H1 (cell line): ENCODE measurements around the gene OR5M10. TPM values are rescaled to one million over a fixed set of nuclear protein-coding genes. Genes with fewer than 3 reads are reported as not detected.
"Not testable (repeated sequence)": the region's sequence is repeated elsewhere in the genome, so short reads cannot be mapped to it uniquely, and the experiment has no call there.

Experiments used
- CTCF ChIA-PET: fragments of 300-600 bp; sonication (Branson Sonifier 250); formaldehyde crosslinking; loops from one replicate; lab custom pipeline; 2021; ENCODE audit not compliant: partially characterized antibody; lab: Charles Lee
- POLR2A ChIA-PET: fragments of 300-600 bp; sonication (Branson Sonifier 250); formaldehyde crosslinking; loops from one replicate; lab custom pipeline; 2021; ENCODE audit warnings: inconsistent platforms; ENCODE audit not compliant: partially characterized antibody; lab: Charles Lee
- DNase-seq, 2 experiments: peaks; one replicate each; pipeline versions ENCODE4 v3.0.0 to v3.0.0-alpha.2; 2010 to 2022; ENCODE audit warnings: low spot score in 2 of 2, low read depth in 1 of 2, mixed read lengths in 1 of 2
- FAIRE-seq: peaks from 2 replicates; lab custom pipeline; 2011; peaks lifted over from hg19 to GRCh38; lab: Jason Lieb, UNC
- H2AFZ ChIP-seq: 2 replicates; pipeline ENCODE4 v1.8.1; 2012; ENCODE audit warnings: low read length, inconsistent platforms
- H2AK5ac ChIP-seq: 2 replicates; pipeline ENCODE4 v1.6.1; 2013; ENCODE audit warnings: low read depth, low read length
- H2BK120ac ChIP-seq: replicated peaks from 2 replicates; pipeline ENCODE3; 2013; ENCODE audit warnings: low read depth, low read length, inconsistent platforms
- H2BK12ac ChIP-seq: 2 replicates; pipeline ENCODE4 v1.6.1; 2013; ENCODE audit warnings: low read depth, low read length
- H2BK15ac ChIP-seq: 2 replicates; pipeline ENCODE4 v1.6.1; 2013; ENCODE audit warnings: low read length
- H2BK20ac ChIP-seq: 2 replicates; pipeline ENCODE4 v1.6.1; 2013; ENCODE audit warnings: low read length
- H2BK5ac ChIP-seq: 2 replicates; pipeline ENCODE4 v1.6.1; 2013; ENCODE audit warnings: low read depth, low read length
- H3K14ac ChIP-seq: 2 replicates; pipeline ENCODE4 v1.6.1; 2013; ENCODE audit warnings: inconsistent platforms; ENCODE audit not compliant: insufficient read length
- H3K18ac ChIP-seq: 2 replicates; pipeline ENCODE4 v1.6.1; 2013; ENCODE audit warnings: low read length; ENCODE audit errors: extremely low read depth
- H3K23ac ChIP-seq: 2 replicates; pipeline ENCODE4 v1.6.1; 2013; ENCODE audit warnings: inconsistent platforms; ENCODE audit not compliant: insufficient read length
- H3K23me2 ChIP-seq: 2 replicates; pipeline ENCODE4 v1.6.1; 2013; ENCODE audit warnings: low read depth, low read length
- H3K27ac ChIP-seq: 2 replicates; pipeline ENCODE4 v1.6.1; 2011; ENCODE audit warnings: low read depth, low read length, inconsistent platforms
- H3K27me3 ChIP-seq, 4 experiments: replicated peaks in 1 of 4; 1 replicate in 1 of 4; 2 replicates in 3 of 4; pipeline versions ENCODE4 v1.6.1 to v1.8.1; 2011 to 2013; ENCODE audit warnings: low read length in 3 of 4, mild to moderate bottlenecking in 3 of 4, inconsistent platforms in 2 of 4, mixed read lengths in 2 of 4, moderate library complexity in 1 of 4; ENCODE audit not compliant: control insufficient read depth in 3 of 4, insufficient read depth in 3 of 4; ENCODE audit errors: extremely low read depth in 1 of 4
- H3K36me3 ChIP-seq, 4 experiments: 2 replicates each; pipeline versions ENCODE4 v1.6.1 to v1.8.1; 2011 to 2013; ENCODE audit warnings: mild to moderate bottlenecking in 4 of 4, low read length in 3 of 4, moderate library complexity in 2 of 4, control low read depth in 1 of 4, inconsistent platforms in 1 of 4; ENCODE audit not compliant: insufficient read depth in 4 of 4, control insufficient read depth in 2 of 4
- H3K4ac ChIP-seq: replicated peaks from 2 replicates; pipeline ENCODE3; 2013; ENCODE audit warnings: low read length, low read depth, mixed read lengths, inconsistent platforms; ENCODE audit not compliant: insufficient read length
- H3K4me1 ChIP-seq, 4 experiments: replicated peaks in 1 of 4; 1 replicate in 1 of 4; 2 replicates in 3 of 4; pipeline versions ENCODE4 v1.6.1 to v1.8.1; 2011 to 2013; ENCODE audit warnings: low read length in 3 of 4, inconsistent platforms in 2 of 4, mixed read lengths in 1 of 4; ENCODE audit not compliant: insufficient read depth in 4 of 4, control insufficient read depth in 3 of 4
- H3K4me2 ChIP-seq, 2 experiments: 2 replicates each; pipeline versions ENCODE4 v1.6.1 to v1.8.1; 2011 to 2013; ENCODE audit warnings: low read depth in 2 of 2, low read length in 2 of 2, control low read depth in 1 of 2, inconsistent platforms in 1 of 2, mild to moderate bottlenecking in 1 of 2; ENCODE audit not compliant: insufficient read depth in 1 of 2
- H3K4me3 ChIP-seq, 4 experiments: fragments of 200-600, 300-600 bp in 1 of 4; sonication (generic), shearing (Covaris generic), sonication (Bioruptor Twin) in 1 of 4; 2 replicates each; pipeline versions ENCODE4 v1.5.1 to v1.8.1; 2011 to 2016; ENCODE audit warnings: low read length in 4 of 4, low read depth in 3 of 4, control low read depth in 2 of 4, inconsistent platforms in 2 of 4, mild to moderate bottlenecking in 2 of 4, mixed read lengths in 1 of 4, moderate library complexity in 1 of 4; ENCODE audit not compliant: insufficient read depth in 2 of 4; ENCODE audit errors: extremely low read depth in 1 of 4
- H3K56ac ChIP-seq: replicated peaks from 2 replicates; pipeline ENCODE3; 2013; ENCODE audit warnings: low read depth, mild to moderate bottlenecking, mixed read lengths, low read length, inconsistent platforms; ENCODE audit not compliant: insufficient read length
- H3K79me1 ChIP-seq: 2 replicates; pipeline ENCODE4 v1.6.1; 2013; ENCODE audit warnings: low read depth, low read length, control low read depth
- H3K79me2 ChIP-seq, 2 experiments: 2 replicates each; pipeline versions ENCODE4 v1.6.1 to v1.8.1; 2012 to 2013; ENCODE audit warnings: low read length in 2 of 2, mild to moderate bottlenecking in 2 of 2, inconsistent platforms in 1 of 2; ENCODE audit not compliant: insufficient read depth in 2 of 2, control insufficient read depth in 1 of 2
- H3K9ac ChIP-seq, 4 experiments: replicated peaks in 1 of 4; 1 replicate in 1 of 4; 2 replicates in 3 of 4; pipeline versions ENCODE4 v1.6.1 to v1.8.1; 2011 to 2013; ENCODE audit warnings: low read depth in 3 of 4, low read length in 3 of 4, control low read depth in 2 of 4, mild to moderate bottlenecking in 2 of 4, moderate library complexity in 2 of 4, inconsistent platforms in 1 of 4; ENCODE audit errors: extremely low read depth in 1 of 4
- H3K9me3 ChIP-seq, 2 experiments: 2 replicates each; pipeline versions ENCODE4 v1.6.1 to v1.8.1; 2012 to 2013; ENCODE audit warnings: mild to moderate bottlenecking in 2 of 2, moderate library complexity in 2 of 2, control low read depth in 1 of 2, inconsistent platforms in 1 of 2, low read depth in 1 of 2, low read length in 1 of 2, mixed read lengths in 1 of 2; ENCODE audit not compliant: insufficient read depth in 2 of 2
- H4K20me1 ChIP-seq, 2 experiments: replicated peaks in 1 of 2; 2 replicates each; pipeline versions ENCODE3 to v1.8.1; 2011 to 2013; ENCODE audit warnings: inconsistent platforms in 2 of 2, low read length in 2 of 2, mild to moderate bottlenecking in 1 of 2; ENCODE audit not compliant: insufficient read depth in 2 of 2, control insufficient read depth in 1 of 2
- H4K5ac ChIP-seq: 2 replicates; pipeline ENCODE4 v1.6.1; 2013; ENCODE audit warnings: low read length, low read depth, mixed read lengths, inconsistent platforms; ENCODE audit not compliant: insufficient read length
- H4K8ac ChIP-seq: 2 replicates; pipeline ENCODE4 v1.8.0; 2013; ENCODE audit warnings: mild to moderate bottlenecking, moderate library complexity, low read length, inconsistent platforms; ENCODE audit not compliant: insufficient read depth; ENCODE audit errors: extremely low read depth
- H4K91ac ChIP-seq: replicated peaks from 2 replicates; pipeline ENCODE3; 2013; ENCODE audit warnings: low read length, mixed read lengths, inconsistent platforms; ENCODE audit not compliant: insufficient read length
- WGBS, 2 experiments: shearing (Covaris generic) in 1 of 2; methylation state at CpG; one replicate each; pipeline versions ENCODE4 v1.1.6 to v1.1.7; 2013 to 2015; ENCODE audit warnings: low lambda C conversion rate in 2 of 2, mixed read lengths in 2 of 2, inconsistent platforms in 1 of 2, low coverage in 1 of 2, missing lambda C conversion rate in 1 of 2; ENCODE audit not compliant: insufficient replicate concordance in 2 of 2, insufficient coverage in 1 of 2, insufficient read length in 1 of 2; ENCODE audit errors: extremely low coverage in 1 of 2, missing lambda C conversion rate in 1 of 2; 5-methylcytosine and 5-hydroxymethylcytosine counted together
- polyA plus RNA-seq, 7 experiments: library from polyadenylated mRNA; depleted of rRNA in 3 of 7; stranded (reverse) in 5 of 7; unstranded in 2 of 7; fragments of >200 nt in 5 of 7; fragments of 200-250 nt in 2 of 7; gene quantifications; 1 replicate in 5 of 7; 2 replicates in 1 of 7; 4 replicates in 1 of 7; pipeline versions ENCODE4 v1.2.1 to v1.2.3, GENCODE V29; 2011 to 2013; ENCODE audit warnings: missing spikeins in 2 of 7, mixed read lengths in 2 of 7
- total RNA-seq: library from RNA; stranded (reverse); fragmentation: NEBNext Ultra II Directional; extraction: Animal tissue kit (Norgen Biotek cat#: 25700); gene quantifications from 2 replicates; pipeline ENCODE4 v1.2.1, GENCODE V29; 2021

OR5M10 gene
- total and polyA plus RNA-seq, 2 of the 8 experiments (the other 6 are each of a cell fraction or from before 2014, with no cell fraction given) = not detected

- H2BK20ac ChIP-seq, H3K56ac ChIP-seq, H3K79me2 ChIP-seq, H3K18ac ChIP-seq, H4K20me1 ChIP-seq, H3K79me1 ChIP-seq, H3K27ac ChIP-seq, H4K91ac ChIP-seq, H3K4me1 ChIP-seq, H4K8ac ChIP-seq, POLR2A ChIA-PET, H3K4me3 ChIP-seq, H2BK5ac ChIP-seq, DNase-seq, H3K36me3 ChIP-seq, H2BK120ac ChIP-seq, H4K5ac ChIP-seq, CTCF ChIA-PET, H2AFZ ChIP-seq, H3K4ac ChIP-seq, H3K23me2 ChIP-seq, H2AK5ac ChIP-seq, H3K27me3 ChIP-seq, H3K23ac ChIP-seq, H2BK15ac ChIP-seq, H3K14ac ChIP-seq, H2BK12ac ChIP-seq, FAIRE-seq, H3K4me2 ChIP-seq, H3K9ac ChIP-seq: not testable (repeated sequence)
- H3K9me3 ChIP-seq = peaks cover 8 to 19% of the 10 kb centered on the region in 2 experiments
- WGBS, 2 experiments = 93% methylated on average over 16 of the region's 20 CpGs; no CpG with 5 or more reads in 1 of the 2 experiments
Observed at GRCh38 chr11:56592088-56592717, 14.7 kb upstream of the OR5M10 start.
